Lower lobe of right lung (tissue), 2 donors: ENCODE measurements around the gene NCF2. TPM values are rescaled to one million over a fixed set of nuclear protein-coding genes. Genes with fewer than 3 reads are reported as not detected.
"Not testable (repeated sequence)": the region's sequence is repeated elsewhere in the genome, so short reads cannot be mapped to it uniquely, and the experiment has no call there.

Experiments used
- ATAC-seq, 2 donors: fragments of 200-7000 bp; cut with Tn5 transposase; one replicate each; pipeline ENCODE4 v1.9.1; 2020 to 2022; ENCODE audit warnings: mild to moderate bottlenecking in 2 of 2, moderate library complexity in 2 of 2
- DNase-seq: peaks from one replicate; pipeline ENCODE4 v3.0.0-alpha.2; 2020
- H3K27ac ChIP-seq: fragments of 200-600 bp; one replicate; pipeline ENCODE4 v1.8.0; 2022
- H3K27me3 ChIP-seq: fragments of 200-600 bp; one replicate; pipeline ENCODE4 v1.8.0; 2022; ENCODE audit warnings: low read depth
- H3K36me3 ChIP-seq: fragments of 200-600 bp; one replicate; pipeline ENCODE4 v1.8.0; 2022; ENCODE audit warnings: mild to moderate bottlenecking
- H3K4me1 ChIP-seq: fragments of 200-600 bp; one replicate; pipeline ENCODE4 v1.8.0; 2022
- H3K4me3 ChIP-seq: fragments of 200-600 bp; one replicate; pipeline ENCODE4 v1.8.0; 2022; ENCODE audit warnings: mild to moderate bottlenecking
- H3K9me3 ChIP-seq: fragments of 200-600 bp; one replicate; pipeline ENCODE4 v1.8.0; 2022
- intact Hi-C: fragments of 100-400 bp; cut with DNase I; formaldehyde crosslinking; loops from one replicate; pipeline ENCODE4 v1.11.0; 2022
- total RNA-seq: library from RNA; stranded (reverse); fragmentation: NEBNext Ultra II Directional; extraction: Animal tissue kit (Norgen Biotek cat#: 25700); gene quantifications from one replicate; pipeline ENCODE4 v1.2.1, GENCODE V29; 2021
- TF ChIP-seq, protein P1 (sequence below): fragments of 200-600 bp; IDR thresholded peaks from one replicate; pipeline ENCODE4 v1.8.0; 2022; ENCODE audit warnings: antibody characterized with exemption, mild to moderate bottlenecking
- donor health status: DM: no; HTN: yes; CAD: no; lungs with severe emphysema.

The NCF2 gene
- total RNA-seq, 1 donor from 2014 or later = 211 TPM

DNA sequence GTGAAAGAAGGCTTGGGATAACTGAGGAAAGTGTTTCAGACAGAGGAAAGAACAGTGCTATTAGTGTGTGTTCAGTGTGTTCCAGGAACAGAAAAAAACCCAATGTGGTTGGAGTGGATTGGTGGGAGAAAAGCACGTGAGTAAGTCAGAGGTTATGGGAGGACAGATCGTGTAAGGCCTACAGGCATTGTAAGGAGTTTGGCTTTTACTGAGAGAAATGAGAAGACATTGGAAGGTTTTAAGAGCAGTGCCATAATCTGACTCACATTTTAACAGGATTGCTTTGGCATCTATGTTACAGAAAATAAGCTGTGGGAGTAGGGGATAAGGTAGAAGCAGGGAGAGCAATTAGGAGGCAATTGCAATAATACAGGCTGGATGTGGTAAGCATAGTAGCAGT, 40.5 kb upstream of the NCF2 start:
- H3K9me3 ChIP-seq = no peaks in the 10 kb centered on the region
- H3K36me3 ChIP-seq = peaks cover 59% of the 10 kb centered on the region
- TF ChIP-seq, protein P1, sequence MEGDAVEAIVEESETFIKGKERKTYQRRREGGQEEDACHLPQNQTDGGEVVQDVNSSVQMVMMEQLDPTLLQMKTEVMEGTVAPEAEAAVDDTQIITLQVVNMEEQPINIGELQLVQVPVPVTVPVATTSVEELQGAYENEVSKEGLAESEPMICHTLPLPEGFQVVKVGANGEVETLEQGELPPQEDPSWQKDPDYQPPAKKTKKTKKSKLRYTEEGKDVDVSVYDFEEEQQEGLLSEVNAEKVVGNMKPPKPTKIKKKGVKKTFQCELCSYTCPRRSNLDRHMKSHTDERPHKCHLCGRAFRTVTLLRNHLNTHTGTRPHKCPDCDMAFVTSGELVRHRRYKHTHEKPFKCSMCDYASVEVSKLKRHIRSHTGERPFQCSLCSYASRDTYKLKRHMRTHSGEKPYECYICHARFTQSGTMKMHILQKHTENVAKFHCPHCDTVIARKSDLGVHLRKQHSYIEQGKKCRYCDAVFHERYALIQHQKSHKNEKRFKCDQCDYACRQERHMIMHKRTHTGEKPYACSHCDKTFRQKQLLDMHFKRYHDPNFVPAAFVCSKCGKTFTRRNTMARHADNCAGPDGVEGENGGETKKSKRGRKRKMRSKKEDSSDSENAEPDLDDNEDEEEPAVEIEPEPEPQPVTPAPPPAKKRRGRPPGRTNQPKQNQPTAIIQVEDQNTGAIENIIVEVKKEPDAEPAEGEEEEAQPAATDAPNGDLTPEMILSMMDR = no peak
- H3K27ac ChIP-seq = peak overlapping the region; percentile 13
- intact Hi-C loops = no loop called here
- ATAC-seq (no peak), DNase-seq (no peak)
- peak overlapping the region; percentile 7 for H3K4me3 ChIP-seq
- no peaks in the 10 kb centered on the region for H3K27me3 ChIP-seq
- H3K4me1 ChIP-seq = peaks cover 83% of the 10 kb centered on the region

DNA sequence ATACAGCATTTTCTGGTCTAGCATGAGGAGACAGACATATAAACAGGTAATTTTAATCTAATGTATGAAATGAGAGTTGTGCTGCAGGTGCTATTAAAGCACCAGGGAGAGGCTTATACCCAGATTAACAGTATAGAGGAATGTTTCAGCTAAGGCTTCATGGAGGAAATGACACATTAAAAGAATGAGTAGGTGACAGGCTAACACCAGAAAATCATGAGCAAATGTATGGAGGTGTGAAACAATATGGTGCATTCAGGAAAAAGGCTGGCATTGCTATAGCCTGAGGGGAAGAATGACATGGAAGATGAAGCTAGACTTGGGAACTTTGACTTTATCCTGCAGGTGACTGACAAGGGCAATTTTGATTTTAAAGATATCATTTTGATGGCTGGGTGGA, 38.3 kb upstream of the NCF2 start:
- Histone ChIP-seq H3K4me1 (peaks cover 86% of the 10 kb centered on the region), H3K27ac (no peak overlapping the region), H3K36me3 (peaks cover 80% of the 10 kb centered on the region), H3K4me3 (no peak overlapping the region), H3K9me3 (no peaks in the 10 kb centered on the region), H3K27me3 (no peaks in the 10 kb centered on the region)
- TF ChIP-seq, protein P1 = no peak
- no peak for DNase-seq
- intact Hi-C loops = no loop called here
- ATAC-seq = no peak

DNA sequence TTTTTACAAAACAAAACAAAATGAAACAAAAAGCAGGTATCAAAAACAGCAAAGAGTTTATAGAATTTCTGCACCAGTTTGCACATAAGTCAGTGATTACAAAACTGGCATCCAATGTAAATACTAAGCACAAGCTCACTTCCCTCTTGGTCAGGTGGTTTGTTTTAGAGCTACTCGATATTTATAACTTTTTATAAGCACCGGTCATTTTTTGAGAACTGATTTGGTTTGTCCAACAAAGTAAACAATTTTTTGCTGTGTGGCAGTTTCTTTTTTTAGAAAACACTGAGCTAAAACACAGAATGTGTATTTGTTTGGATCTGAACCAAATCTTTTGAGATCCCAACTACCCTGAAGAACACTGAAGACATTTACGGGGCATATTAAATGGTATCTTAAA, 36.0 kb upstream of the NCF2 start:
- peak in 1 of 2 donors; percentile 57 for ATAC-seq
- Histone ChIP-seq H3K4me1 (peaks cover 73% of the 10 kb centered on the region), H3K4me3 (peak overlapping the region; percentile 10), H3K27ac (peak overlapping the region; percentile 14), H3K36me3 (peaks cover 74% of the 10 kb centered on the region)
- H3K27me3 ChIP-seq, H3K9me3 ChIP-seq, intact Hi-C loops, DNase-seq: not testable (repeated sequence)

DNA sequence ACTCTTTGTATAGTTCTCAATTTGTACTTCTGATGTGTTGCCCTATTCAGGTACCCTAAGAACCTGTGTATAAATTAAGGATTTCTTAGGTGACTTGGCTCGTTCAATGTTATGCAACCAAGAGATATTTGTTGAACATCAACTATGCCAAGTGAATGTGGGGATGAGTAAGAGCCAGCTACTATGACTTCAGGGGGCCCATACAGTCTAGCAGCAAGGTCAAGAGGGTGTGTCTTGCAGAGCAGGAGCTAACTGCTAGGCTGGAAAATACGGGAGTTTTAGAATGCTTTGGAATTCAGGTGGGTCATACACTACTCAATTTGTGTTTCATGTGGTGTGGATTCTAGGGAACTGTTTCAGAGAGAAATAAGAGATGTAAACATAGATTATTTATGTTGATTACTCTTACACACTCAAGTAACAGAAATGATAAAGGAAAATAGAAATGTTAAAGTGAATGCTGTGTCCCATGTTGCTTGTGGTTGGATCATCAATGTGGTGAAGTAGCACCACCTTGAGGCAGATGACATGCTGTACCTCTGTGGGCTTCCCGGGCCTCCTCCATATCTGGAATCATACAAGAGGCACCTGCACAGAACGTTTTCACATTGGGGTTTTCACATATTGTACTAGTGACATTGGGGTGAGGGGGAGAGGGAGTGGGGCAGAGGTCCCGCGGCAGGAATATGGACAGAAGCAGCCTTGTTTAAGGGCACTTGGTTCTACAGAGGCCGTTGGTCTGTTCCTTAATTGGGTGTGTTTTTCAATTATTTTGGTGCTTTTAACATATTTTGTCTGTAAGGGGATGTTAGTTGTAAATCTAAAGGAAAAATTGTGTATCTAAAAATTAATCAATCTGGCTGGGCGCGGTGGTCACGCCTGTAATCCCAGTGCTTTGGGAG, 32.9 kb upstream of the NCF2 start:
- Histone ChIP-seq H3K4me3 (no peak overlapping the region), H3K27me3 (no peaks in the 10 kb centered on the region), H3K27ac (no peak overlapping the region), H3K36me3 (peaks cover 44% of the 10 kb centered on the region), H3K4me1 (peaks cover 44% of the 10 kb centered on the region), H3K9me3 (no peaks in the 10 kb centered on the region)
- ATAC-seq = peak; percentile 93 to 94
- intact Hi-C loops = no loop called here
- TF ChIP-seq, protein P1 = peak; percentile 69
- peak; percentile 53 for DNase-seq

DNA sequence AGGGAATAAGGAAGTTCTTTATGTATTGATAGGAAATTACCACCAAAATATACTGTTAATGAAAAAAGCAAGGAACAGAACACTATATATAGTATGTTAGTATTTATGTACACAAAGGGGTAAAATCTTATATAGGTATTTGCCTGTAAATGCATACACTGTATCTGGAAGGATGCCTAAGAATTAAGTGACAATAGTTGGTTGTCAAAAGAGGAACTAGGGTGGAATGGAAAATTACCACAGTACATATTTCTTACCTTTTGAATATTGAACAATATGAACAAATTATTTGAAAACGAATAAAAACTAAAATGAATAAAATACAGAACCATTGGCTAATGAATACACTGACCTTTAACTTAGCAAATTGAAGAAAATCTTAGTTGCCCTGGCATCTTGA, 31.8 kb upstream of the NCF2 start:
- TF ChIP-seq, protein P1 = no peak
- no peak overlapping the region for H3K27ac ChIP-seq
- no peak overlapping the region for H3K4me3 ChIP-seq
- H3K27me3 ChIP-seq = no peaks in the 10 kb centered on the region
- H3K4me1 ChIP-seq = peaks cover 36% of the 10 kb centered on the region
- intact Hi-C loops = no loop called here
- ATAC-seq (no peak), DNase-seq (no peak)
- H3K36me3 ChIP-seq = peaks cover 33% of the 10 kb centered on the region
- H3K9me3 ChIP-seq = no peaks in the 10 kb centered on the region

DNA sequence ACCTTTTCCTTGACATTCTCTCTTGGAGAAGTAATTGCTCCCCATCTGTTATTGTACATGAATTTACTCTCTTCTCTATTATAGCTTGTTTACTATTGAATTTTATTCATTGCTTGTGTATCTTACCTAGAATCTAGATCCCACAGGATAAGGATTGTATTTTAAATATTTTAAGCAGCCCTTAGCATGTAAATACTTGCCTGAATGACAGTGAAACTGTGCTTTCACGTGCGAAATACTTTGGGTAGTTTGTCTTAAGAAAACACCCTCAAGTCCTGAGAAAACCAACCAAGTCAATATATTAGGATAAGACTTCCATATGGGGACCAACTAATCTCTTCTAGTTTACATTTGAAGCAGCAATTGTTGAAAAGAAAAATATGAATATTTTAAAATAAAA, 30.1 kb upstream of the NCF2 start:
- ATAC-seq (no peak), DNase-seq (no peak)
- no peaks in the 10 kb centered on the region for H3K9me3 ChIP-seq
- intact Hi-C loops = no loop called here
- H3K27ac ChIP-seq = no peak overlapping the region
- H3K27me3 ChIP-seq = no peaks in the 10 kb centered on the region
- no peak overlapping the region for H3K4me3 ChIP-seq
- TF ChIP-seq, protein P1 = no peak
- H3K36me3 ChIP-seq = peaks cover 18% of the 10 kb centered on the region
- H3K4me1 ChIP-seq = peaks cover 19% of the 10 kb centered on the region
